HG03196 (cell line): ENCODE data around the gene DCP2.

ENCODE experiments used
- ATAC-seq: cut with Tn5 transposase; IDR thresholded peaks from one replicate; pipeline ENCODE4 v1.9.1; 2021; ENCODE audit not compliant: unreplicated experiment

DCP2 gene

GRCh38 chr5:113062869-113063508 lies 86.4 kb downstream of the DCP2 start:
- ATAC-seq: no peak

- no peak for ATAC-seq
Measured at GRCh38 chr5:113063927-113064326, 87.3 kb downstream of the DCP2 start.

- no peak for ATAC-seq
Measured at GRCh38 chr5:113064806-113065205, 88.2 kb downstream of the DCP2 start.

DNA sequence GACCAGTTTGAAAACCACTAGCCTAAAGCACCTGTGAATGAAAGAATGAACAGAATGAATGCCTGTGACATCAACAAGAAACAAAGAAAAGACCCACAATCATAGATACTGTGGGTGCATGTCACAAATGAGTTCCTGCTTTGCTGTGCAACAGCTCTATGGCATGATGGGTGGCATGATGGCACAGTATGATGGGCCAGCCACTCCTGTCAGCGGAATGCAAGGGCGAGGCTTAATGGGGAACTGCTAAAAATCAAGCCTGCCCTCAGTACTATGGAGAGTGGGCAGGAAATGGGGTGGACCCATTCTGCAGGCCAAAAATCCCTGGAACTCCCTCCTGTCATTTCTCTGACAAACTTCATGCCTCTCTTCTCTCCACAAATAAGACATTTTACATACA lies 89.0 kb downstream of the DCP2 start:
- ATAC-seq: no peak

DNA sequence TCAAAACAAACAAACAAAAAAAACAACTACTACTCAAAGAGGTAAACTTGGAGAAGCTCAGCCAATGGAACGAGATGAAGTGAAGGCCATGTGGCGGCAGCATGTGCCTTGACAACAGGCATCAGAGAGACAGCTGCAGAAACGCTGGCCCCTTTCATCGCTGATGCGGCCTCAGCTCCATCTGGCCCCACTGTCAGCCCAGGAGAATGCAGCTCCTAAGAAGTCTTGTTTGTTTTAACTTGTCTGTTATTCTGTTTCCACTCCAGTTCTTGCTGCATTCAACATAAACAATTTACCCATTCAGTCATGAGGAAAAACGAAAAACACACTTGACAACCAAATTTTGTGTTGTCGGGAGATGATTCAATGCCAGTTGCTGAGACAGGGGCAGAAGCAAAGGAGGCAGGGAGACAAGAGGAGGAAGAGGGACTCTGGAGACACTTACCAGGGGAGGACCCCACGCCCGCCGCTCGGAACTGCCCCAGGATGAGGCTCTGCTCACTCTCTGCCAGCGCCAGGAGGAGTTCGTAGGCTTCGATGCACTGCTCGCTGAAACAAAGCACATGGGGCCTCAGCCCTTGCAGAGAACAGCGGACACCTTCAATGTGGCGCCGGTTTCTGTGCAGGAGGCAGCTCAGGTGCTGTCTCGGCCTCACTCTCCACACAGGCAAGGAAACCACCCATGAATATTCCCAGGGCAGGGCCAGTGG lies 91.2 kb downstream of the DCP2 start:
- no peak for ATAC-seq

DNA sequence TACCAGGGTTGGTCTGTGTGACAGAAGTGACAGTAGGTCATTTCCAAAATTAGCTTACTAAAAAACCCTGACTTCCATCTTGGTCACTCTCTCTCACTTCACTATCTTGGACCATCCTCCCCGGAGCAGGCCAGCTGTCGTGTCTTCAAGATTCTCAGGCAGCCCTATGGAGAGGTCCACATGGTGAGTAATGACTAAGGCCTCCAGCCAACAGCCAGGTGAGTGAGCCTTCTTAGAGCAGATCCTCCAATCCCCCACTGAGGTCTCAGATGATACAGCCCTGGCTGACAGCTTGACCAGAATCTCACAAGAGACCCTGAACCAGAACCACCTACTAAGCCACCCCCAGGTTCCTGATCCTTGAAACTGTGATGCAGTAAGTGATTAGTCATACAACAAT lies 92.0 kb downstream of the DCP2 start:
- no peak for ATAC-seq
